GM21447 (cell line): ENCODE measurements around the gene PET117.
A peak's percentile ranks its signal among the peaks of the same experiment; 100 is the strongest.
"Not testable (repeated sequence)": the region's sequence is repeated elsewhere in the genome, so short reads cannot be mapped to it uniquely, and the experiment has no call there.

Experiments used
- ATAC-seq: cut with Tn5 transposase; IDR thresholded peaks from one replicate; pipeline ENCODE4 v1.9.1; 2021; ENCODE audit not compliant: unreplicated experiment

The PET117 gene, protein sequence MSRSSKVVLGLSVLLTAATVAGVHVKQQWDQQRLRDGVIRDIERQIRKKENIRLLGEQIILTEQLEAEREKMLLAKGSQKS

DNA sequence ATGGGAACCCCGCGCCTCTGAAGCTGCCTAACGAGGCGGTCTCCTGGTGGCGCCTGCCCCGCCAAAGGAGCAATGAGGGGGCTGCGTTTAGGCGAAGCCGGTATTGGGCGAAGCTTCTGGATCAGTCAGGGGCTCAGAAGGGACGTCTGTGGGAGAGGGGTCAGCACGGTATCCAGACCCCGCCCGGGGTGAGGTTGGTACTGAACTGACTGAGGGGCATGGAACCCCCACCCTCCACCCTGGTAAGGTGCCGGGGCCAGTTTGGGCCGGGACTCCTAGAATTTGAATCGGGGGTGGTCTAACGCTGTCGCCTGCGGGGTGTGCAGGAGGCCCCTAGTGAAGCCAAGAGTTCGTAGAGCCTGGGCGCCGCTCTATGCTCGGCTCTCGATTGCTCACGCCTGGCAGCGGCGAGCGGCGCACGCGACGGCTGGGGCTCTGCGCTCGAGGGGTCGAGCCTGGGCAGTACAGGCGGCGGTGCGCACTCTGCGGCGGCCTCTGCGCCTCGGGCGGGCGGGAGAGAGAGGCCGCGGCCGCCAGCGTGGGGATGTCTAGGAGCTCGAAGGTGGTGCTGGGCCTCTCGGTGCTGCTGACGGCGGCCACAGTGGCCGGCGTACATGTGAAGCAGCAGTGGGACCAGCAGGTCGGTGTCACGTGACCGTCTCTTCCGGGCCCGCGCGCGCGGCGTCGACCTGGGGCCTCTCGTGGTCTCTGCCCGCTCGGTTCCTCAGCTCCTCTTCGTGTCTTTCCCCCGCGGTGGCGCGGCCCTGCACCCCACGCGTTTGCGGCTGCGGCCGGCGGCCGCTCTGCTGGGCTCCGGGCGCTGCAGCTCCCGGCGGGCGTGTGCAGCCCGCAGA lies at the start of gene PET117, which contains the start of gene KAT14:
PET117 (plus strand) TSS at position 452 of the 854 bp plus-strand sequence; CDS start at position 545, 93 bp downstream.
KAT14 (plus strand) TSS at position 452 of the 854 bp plus-strand sequence. CDS start 4,798 bp downstream, outside the sequence.
- ATAC-seq = peak; percentile 82

DNA sequence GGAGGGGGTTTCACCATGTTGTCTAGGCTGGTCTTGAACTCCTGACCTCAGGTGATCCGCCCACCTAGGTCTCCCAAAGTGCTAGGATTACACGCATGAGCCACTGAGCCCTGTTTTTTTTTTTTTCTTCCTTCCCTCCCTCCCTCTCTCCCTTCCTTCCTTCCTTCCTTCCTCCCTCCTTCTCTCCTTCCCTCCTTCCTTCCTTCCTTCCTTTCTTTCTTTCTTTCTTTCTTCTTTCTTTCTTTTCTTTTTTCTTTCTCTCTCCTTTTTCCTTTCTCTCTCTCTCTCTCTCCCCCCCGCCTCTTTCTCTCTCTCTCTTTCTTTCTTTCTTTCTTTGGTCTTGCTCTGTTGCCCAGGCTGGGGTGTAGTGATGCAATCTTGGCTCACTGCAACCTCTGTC lies 49.4 kb upstream of the PET117 start:
- ATAC-seq = not testable (repeated sequence)

- not testable (repeated sequence) for ATAC-seq
Observed at GRCh38 chr20:18088841-18089240, 48.8 kb upstream of the PET117 start.

DNA sequence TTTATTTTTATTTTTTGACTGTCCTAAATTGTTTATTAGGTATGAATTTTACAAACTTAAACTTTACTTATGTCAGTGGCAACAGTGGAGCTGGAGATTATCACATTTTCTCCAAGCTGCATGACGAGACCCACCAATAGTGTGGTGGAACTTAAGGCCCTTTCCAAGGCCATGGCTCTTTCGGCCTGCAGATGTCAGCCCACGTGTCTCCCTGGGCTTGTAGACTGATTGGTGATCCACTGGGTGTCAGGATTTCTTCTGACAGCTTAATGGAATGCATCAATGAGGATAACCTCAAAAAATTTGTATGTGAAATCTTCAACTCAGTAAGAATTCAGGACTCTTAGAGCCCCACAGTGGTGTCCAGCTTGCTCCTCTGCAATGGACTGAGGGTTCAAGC lies 47.6 kb upstream of the PET117 start:
- ATAC-seq = no peak

- no peak for ATAC-seq
Observed at GRCh38 chr20:18090477-18090876, 47.2 kb upstream of the PET117 start.

- ATAC-seq = no peak
Observed at GRCh38 chr20:18091623-18092022, 46.0 kb upstream of the PET117 start.

DNA sequence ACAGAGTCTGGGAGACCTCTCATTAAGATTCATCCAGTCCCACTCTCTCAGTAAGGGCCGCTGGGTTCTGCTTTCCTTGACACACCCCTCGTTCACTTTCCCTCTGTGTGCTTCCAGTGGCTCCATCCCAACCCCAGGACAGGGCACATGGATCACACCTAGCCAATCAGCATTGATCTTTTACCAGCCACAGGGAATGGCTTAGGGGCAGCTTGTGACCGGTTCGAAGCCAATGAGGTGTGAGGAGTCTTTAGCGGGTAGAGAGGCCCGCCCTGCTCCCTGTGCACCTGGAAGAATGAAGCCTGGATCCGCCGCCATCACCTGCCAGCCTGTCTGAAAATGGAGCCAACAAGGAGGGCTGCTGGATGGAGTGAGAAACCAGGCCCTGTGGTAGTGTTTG lies 44.8 kb upstream of the PET117 start:
- ATAC-seq = no peak

GRCh38 chr20:18093388-18093787 lies 44.3 kb upstream of the PET117 start:
- ATAC-seq = no peak

DNA sequence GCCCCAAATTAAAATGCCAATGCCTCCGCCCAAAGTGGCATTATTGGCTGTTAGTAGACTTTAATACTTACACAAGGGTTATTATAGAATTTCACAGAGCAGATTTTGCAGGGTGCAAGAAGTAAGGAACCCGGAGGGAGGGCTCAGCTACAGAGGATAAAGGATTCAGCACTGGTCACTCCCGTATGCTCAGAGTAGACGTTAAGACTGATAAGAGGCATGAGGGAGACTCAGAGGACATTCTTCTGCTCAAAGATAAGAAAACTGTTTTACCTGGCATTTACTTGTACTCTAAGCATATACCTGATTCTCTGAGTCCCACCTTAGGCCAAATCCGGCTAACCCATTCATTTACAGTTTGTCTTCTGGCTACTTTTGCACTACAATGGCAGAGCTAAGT lies 43.5 kb upstream of the PET117 start:
- ATAC-seq = no peak

GRCh38 chr20:18100569-18100968 lies 37.1 kb upstream of the PET117 start:
- not testable (repeated sequence) for ATAC-seq

DNA sequence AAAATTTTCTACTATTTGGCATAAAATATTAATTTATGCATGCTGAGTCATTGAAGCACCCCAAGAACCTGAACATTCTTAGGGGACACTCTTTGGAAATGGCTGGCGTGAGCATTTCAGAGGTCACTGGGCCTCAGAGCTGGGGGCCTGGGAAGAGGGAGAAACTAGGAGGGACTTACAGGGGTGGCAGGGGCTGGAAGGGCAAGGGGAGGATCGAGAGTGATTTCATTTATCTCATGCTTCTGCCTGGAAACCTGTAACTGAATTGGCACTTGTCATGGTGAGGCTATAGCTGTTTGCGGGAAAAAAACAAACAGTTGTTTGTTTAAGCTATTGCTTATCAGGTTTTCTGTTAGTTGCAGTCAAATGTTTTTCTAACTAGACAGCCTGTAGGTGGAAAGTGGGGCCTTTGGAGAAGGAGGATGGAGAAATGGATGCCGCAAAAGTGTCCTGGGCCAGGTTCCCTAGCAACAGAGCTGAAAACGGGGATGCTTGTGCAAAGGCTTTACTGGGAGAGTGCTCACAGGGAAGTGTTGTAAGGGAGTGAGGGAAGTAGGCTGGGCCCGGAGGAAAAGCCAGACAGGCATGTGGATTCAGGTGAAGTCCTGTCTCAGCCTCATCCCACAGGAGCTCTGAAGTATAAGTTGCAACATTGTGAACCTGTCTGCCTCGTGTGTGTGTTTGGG lies 36.4 kb upstream of the PET117 start:
- no peak for ATAC-seq

- no peak for ATAC-seq
Observed at GRCh38 chr20:18103497-18103896, 34.2 kb upstream of the PET117 start.

DNA sequence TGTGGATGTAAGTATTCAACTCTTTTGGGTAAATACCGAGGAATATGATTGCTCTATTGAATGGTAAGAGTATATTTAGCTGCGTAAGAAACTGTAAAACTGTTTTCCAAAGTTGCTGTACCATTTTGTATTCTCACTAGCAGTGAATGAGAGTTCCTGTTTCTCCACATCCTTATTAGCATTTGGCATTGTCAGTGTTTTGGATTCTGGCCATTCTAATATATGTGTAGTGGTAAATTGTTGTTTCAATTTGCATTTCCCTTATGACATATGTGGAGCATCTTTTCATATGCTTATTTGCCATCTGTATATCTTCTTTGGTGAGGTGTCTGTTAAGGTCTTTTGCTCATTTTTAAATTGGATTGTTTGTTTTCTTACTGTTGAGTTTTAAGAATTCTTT lies 29.3 kb upstream of the PET117 start:
- no peak for ATAC-seq

DNA sequence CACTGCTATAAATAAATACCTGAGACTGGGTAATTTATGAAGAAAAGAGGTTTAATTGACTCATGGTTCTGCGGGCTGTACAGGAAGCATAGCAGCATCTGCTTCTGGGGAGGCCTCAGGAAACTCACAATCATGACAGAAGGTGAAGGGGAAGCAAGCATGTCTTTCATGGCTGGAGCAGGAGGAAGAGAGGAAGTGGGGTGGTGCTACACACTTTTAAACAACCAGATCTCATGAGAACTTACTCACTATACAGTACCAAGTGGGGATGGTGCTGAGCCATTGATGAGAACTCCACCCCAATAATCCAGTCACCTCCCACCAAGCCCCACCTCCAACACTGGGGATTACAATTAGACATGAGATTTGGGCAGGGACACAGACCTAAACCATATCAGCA lies 9.1 kb upstream of the PET117 start:
- not testable (repeated sequence) for ATAC-seq

- ATAC-seq = no peak
Observed at GRCh38 chr20:18132663-18133062, 5.0 kb upstream of the PET117 start.

GRCh38 chr20:18133962-18134361 lies 3.7 kb upstream of the PET117 start:
- no peak for ATAC-seq

- peak; percentile 38 for ATAC-seq
Observed at GRCh38 chr20:18138266-18138582, 561 bp downstream of the PET117 start.

DNA sequence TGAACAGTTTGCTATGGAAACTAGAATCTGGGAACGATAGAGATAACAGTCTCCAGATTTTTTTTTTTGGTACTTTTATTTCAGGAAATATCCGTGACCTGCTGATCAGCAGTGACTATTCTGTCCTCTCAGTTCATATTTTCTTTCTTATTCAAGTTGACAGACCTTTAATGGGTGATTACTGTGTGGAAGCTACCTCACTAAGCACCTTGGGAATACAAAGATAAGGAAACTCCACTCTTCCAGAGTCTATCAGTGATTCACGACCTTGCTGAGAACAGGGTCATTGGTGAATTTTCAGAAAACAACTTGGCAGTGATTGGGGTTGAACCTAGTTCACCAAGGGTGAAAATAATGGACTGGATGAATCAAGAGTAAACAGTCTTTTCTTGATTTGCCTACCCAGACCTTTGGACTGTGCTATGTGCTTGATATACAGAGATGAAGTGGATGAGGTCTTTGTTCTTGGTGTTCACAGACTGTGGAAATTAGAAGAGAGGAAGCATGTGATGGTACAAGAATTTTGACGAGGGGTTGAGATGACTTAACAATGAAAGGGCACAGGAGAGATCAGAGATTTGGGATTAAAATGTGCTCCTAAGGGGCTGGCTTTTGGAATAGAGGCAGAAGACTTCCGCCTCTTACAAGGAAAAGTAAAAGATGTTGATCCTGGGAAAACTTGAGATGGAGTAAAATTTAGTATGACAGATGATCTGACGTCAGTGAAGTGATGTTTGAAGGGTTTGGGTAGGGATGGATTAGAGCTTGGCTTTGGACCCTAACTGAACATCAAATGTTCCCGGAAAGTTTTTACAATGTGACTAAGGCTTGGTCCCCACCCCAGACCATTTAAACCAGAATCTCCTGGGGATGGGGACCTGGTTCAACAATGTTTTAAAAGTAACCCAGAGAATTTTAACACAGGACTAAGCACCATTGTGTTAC lies 1.2 kb downstream of the PET117 start:
- no peak for ATAC-seq

DNA sequence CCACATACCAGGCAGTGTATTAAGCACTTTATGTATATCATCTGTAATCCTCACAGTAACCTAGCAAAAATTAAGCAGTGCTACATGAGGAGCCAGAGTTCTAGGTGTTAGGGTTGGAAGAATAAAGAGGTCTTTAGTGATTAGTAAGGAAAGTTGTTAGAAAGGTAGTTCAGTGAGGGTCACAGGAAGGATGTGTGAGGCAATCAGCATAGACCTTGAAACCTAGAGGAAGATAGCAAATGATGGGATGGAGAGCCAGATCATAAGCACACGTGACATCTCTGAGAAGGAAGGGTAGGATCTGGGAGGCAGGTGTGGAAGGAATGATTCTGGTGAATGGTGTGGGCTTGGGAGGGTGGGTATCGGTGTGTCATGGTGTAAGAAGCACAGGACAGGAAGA lies 2.2 kb downstream of the PET117 start:
- ATAC-seq = no peak

GRCh38 chr20:18144541-18145099 lies 7.0 kb downstream of the PET117 start:
- ATAC-seq = no peak

DNA sequence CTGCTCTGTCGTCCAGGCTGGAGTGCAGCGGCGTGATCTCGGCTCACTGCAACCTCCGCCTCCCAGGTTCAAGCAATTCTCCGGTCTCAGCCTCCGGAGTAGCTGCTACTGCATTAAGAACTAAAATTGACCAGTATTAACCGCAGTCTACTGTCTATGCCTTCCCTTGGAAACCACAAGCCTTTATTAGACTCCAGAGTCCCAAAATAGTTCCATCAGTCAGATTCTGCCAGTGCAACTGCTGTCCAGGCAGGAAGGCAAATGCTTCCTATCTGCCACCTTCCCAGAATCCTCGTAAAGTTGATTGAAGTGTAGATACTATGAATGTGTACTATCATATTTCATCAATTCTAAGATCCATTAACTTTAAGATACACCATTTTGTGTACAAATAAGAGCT lies 16.7 kb downstream of the PET117 start:
- no peak for ATAC-seq
